Ovary (tissue), 3 donors: ENCODE measurements around the gene KPRP.

Experiments
- CTCF ChIP-seq, 3 donors: fragments of 450-650 bp in 2 of 3; fragments of 200-600 bp in 1 of 3; IDR thresholded peaks; one replicate each; pipeline versions ENCODE4 v1.5.1 to v1.8.0; 2016 to 2022; ENCODE audit warnings: antibody characterized with exemption in 3 of 3, mild to moderate bottlenecking in 1 of 3
- EP300 ChIP-seq: sonication (generic); formaldehyde crosslinking; IDR thresholded peaks from one replicate; pipeline ENCODE4 v1.6.1; 2017; ENCODE audit warnings: antibody characterized with exemption
- POLR2A ChIP-seq: fragments of 450-650 bp; IDR thresholded peaks from one replicate; pipeline ENCODE4 v1.6.1; 2017; ENCODE audit warnings: antibody characterized with exemption, mild to moderate bottlenecking, moderate library complexity
- donor health status: DM: no; HTN: no; CAD: no.

GRCh38 chr1:152776361-152776760, 18.5 kb downstream of the KPRP start:
- TF ChIP-seq CTCF (IDR thresholded peaks at IDR 0.05) (no peak), EP300 (no peak), POLR2A (no peak)
